Vagina (tissue), 2 donors: ENCODE measurements around the gene WNT2B.

Experiments used
- POLR2AphosphoS5 ChIP-seq, 2 donors: sonication (generic); formaldehyde crosslinking; IDR thresholded peaks; one replicate each; pipeline ENCODE4 v1.9.0; 2017; ENCODE audit warnings: antibody characterized with exemption in 2 of 2, mild to moderate bottlenecking in 2 of 2, low read depth in 1 of 2; ENCODE audit not compliant: insufficient read depth in 1 of 2
- TF ChIP-seq, protein P1 (sequence below), 3 experiments: fragments of 450-650 bp in 2 of 3; fragments of 200-600 bp in 1 of 3; sonication (generic) in 1 of 3; IDR thresholded peaks; one replicate each; pipeline ENCODE4 v1.5.1; 2017 to 2019; ENCODE audit warnings: antibody characterized with exemption in 3 of 3, mild to moderate bottlenecking in 2 of 3, moderate library complexity in 2 of 3

DNA sequence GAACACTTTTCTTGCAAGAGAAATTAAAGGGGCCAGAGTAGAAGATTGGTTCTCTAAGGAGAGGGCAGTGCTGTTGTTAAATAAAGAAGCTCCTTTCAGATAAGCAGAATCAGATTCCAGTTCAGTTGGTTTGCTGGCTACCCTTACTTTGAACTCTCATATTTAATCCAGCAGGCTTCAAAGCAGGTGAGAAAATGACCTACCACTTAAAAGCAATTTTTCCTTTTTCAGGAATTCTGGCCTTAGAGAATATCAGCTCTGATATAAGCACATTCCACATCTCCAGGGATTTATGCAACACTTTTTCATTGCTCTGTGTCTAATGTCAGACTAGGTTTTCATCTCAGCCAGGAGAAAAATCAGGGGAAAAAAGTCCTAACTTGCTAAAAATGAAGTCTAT, 28.7 kb downstream of the WNT2B start:
- TF ChIP-seq, protein P1, sequence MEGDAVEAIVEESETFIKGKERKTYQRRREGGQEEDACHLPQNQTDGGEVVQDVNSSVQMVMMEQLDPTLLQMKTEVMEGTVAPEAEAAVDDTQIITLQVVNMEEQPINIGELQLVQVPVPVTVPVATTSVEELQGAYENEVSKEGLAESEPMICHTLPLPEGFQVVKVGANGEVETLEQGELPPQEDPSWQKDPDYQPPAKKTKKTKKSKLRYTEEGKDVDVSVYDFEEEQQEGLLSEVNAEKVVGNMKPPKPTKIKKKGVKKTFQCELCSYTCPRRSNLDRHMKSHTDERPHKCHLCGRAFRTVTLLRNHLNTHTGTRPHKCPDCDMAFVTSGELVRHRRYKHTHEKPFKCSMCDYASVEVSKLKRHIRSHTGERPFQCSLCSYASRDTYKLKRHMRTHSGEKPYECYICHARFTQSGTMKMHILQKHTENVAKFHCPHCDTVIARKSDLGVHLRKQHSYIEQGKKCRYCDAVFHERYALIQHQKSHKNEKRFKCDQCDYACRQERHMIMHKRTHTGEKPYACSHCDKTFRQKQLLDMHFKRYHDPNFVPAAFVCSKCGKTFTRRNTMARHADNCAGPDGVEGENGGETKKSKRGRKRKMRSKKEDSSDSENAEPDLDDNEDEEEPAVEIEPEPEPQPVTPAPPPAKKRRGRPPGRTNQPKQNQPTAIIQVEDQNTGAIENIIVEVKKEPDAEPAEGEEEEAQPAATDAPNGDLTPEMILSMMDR (IDR thresholded peaks at IDR 0.05): no peak
- no peak for TF ChIP-seq POLR2AphosphoS5 (IDR thresholded peaks at IDR 0.05; ENCODE audit: insufficient read depth in 1 of 2, low read depth in 1 of 2)
